Body of pancreas (tissue), 4 donors: ENCODE results near the gene LOXL3.

Experiments used
- POLR2A ChIP-seq, 3 donors: fragments of 450-650 bp; IDR thresholded peaks; one replicate each; pipeline ENCODE4 v1.6.1; 2016; ENCODE audit warnings: antibody characterized with exemption in 3 of 3, mild to moderate bottlenecking in 2 of 3
- TF ChIP-seq, protein P1 (sequence below), 7 experiments: fragments of 450-650 bp in 4 of 7; fragments of 200-600 bp in 3 of 7; sonication (generic) in 3 of 7; IDR thresholded peaks; one replicate each; pipeline ENCODE4 v1.5.1; 2016 to 2019; ENCODE audit warnings: antibody characterized with exemption in 7 of 7

DNA sequence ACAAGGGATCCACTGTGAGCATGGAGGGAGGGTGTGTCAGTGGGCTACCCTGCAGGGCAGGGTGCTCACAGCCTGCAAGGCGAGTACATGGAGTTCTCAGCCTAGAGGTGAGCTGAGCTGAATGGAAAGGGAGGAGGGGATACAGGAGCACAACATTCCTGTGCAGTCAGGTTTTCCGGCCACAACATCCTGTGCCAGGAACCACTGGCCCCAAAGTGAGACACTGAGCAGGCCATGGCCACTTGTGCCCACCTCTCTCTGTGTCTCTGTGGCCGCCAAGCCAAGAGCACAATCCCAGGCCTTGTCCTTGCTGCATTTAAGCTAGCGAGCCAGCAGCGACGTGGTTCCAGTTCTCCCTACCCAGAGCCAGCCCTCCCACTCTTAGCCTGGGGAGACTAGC lies 6.8 kb upstream of the LOXL3 start:
- TF ChIP-seq, protein P1, sequence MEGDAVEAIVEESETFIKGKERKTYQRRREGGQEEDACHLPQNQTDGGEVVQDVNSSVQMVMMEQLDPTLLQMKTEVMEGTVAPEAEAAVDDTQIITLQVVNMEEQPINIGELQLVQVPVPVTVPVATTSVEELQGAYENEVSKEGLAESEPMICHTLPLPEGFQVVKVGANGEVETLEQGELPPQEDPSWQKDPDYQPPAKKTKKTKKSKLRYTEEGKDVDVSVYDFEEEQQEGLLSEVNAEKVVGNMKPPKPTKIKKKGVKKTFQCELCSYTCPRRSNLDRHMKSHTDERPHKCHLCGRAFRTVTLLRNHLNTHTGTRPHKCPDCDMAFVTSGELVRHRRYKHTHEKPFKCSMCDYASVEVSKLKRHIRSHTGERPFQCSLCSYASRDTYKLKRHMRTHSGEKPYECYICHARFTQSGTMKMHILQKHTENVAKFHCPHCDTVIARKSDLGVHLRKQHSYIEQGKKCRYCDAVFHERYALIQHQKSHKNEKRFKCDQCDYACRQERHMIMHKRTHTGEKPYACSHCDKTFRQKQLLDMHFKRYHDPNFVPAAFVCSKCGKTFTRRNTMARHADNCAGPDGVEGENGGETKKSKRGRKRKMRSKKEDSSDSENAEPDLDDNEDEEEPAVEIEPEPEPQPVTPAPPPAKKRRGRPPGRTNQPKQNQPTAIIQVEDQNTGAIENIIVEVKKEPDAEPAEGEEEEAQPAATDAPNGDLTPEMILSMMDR (IDR thresholded peaks at IDR 0.05) = no peak
- TF ChIP-seq POLR2A (IDR thresholded peaks at IDR 0.05) = no peak
